SK-N-SH (cell line): Measurements from ENCODE around the gene TOM1L2. TPM values are rescaled to one million over a fixed set of nuclear protein-coding genes. Genes with fewer than 3 reads are reported as not detected.
A peak's percentile ranks its signal among the peaks of the same experiment; 100 is the strongest.

Source experiments
- CTCF ChIA-PET: fragments of 300-600, 350-600 bp; formaldehyde crosslinking; extraction: SDS; loops from one replicate; lab custom pipeline; 2021; lab: Yijun Ruan, JAX
- POLR2A ChIA-PET: fragments of 350-600 bp; sonication (Branson Sonifier 250); formaldehyde crosslinking; extraction: SDS; loops from one replicate; lab custom pipeline; 2020; ENCODE audit warnings: antibody characterized with exemption, inconsistent platforms; lab: Yijun Ruan, JAX
- DNase-seq: peaks from one replicate; pipeline ENCODE4 v3.0.0; 2012
- H2AFZ ChIP-seq: fragments of 200-600 bp; sonication (generic); 2 replicates; pipeline ENCODE4 v1.8.1; 2016; ENCODE audit warnings: antibody characterized with exemption, mild to moderate bottlenecking, low read depth
- H3F3A ChIP-seq: fragments of 200-600 bp; sonication (generic); replicated peaks from 2 replicates; pipeline ENCODE3; 2016; ENCODE audit warnings: antibody characterized with exemption, mild to moderate bottlenecking; ENCODE audit not compliant: insufficient read depth
- H3K27ac ChIP-seq, 2 experiments: fragments of 200-500 bp in 1 of 2; fragments of 200-600 bp in 1 of 2; sonication (Bioruptor generic) in 1 of 2; sonication (generic), shearing (Covaris generic) in 1 of 2; 2 replicates each; pipeline versions ENCODE4 v1.5.1 to v1.6.1; 2014 to 2016; ENCODE audit warnings: low read depth in 2 of 2, inconsistent platforms in 1 of 2, low read length in 1 of 2, mild to moderate bottlenecking in 1 of 2, mixed read lengths in 1 of 2
- H3K27me3 ChIP-seq: fragments of 200-600 bp; sonication (generic), shearing (Covaris generic); 2 replicates; pipeline ENCODE4 v1.6.1; 2016; ENCODE audit warnings: mixed run types; ENCODE audit not compliant: insufficient read depth
- H3K36me3 ChIP-seq, 2 experiments: fragments of 200-500 bp in 1 of 2; fragments of 200-600 bp in 1 of 2; sonication (Bioruptor generic) in 1 of 2; sonication (generic) in 1 of 2; replicated peaks in 1 of 2; 2 replicates each; pipeline versions ENCODE3 to v1.5.1; 2014 to 2016; ENCODE audit warnings: low read length in 1 of 2, mild to moderate bottlenecking in 1 of 2; ENCODE audit not compliant: insufficient read depth in 2 of 2, control insufficient read depth in 1 of 2
- H3K4me1 ChIP-seq, 2 experiments: fragments of 200-500 bp in 1 of 2; fragments of 200-600 bp in 1 of 2; sonication (Bioruptor generic) in 1 of 2; sonication (generic), shearing (Covaris generic) in 1 of 2; 2 replicates each; pipeline versions ENCODE4 v1.5.1 to v1.6.1; 2014 to 2016; ENCODE audit warnings: low read depth in 1 of 2, low read length in 1 of 2, mixed run types in 1 of 2; ENCODE audit not compliant: insufficient read depth in 2 of 2, control insufficient read depth in 1 of 2
- H3K4me2 ChIP-seq: fragments of 200-600 bp; sonication (generic), shearing (Covaris generic); 2 replicates; pipeline ENCODE4 v1.6.1; 2017; ENCODE audit warnings: mixed run types
- H3K4me3 ChIP-seq, 2 experiments: fragments of 200-500 bp in 1 of 2; fragments of 200-600 bp in 1 of 2; sonication (Bioruptor generic) in 1 of 2; sonication (generic), shearing (Covaris generic) in 1 of 2; 2 replicates each; pipeline versions ENCODE4 v1.5.1 to v1.8.1; 2014 to 2016; ENCODE audit warnings: low read depth in 2 of 2, inconsistent platforms in 1 of 2, low read length in 1 of 2, mild to moderate bottlenecking in 1 of 2, mixed read lengths in 1 of 2, moderate library complexity in 1 of 2
- H3K79me2 ChIP-seq: fragments of 200-600 bp; sonication (generic); 2 replicates; pipeline ENCODE4 v1.8.1; 2017; ENCODE audit warnings: mild to moderate bottlenecking; ENCODE audit not compliant: insufficient read depth
- H3K9ac ChIP-seq: fragments of 200-600 bp; sonication (generic); 2 replicates; pipeline ENCODE4 v1.6.1; 2017; ENCODE audit warnings: mixed run types
- H3K9me2 ChIP-seq: fragments of 200-600 bp; sonication (generic); 2 replicates; pipeline ENCODE4 v1.6.1; 2017; ENCODE audit warnings: mixed run types
- H3K9me3 ChIP-seq: fragments of 200-600 bp; sonication (generic); 2 replicates; pipeline ENCODE4 v1.6.1; 2017; ENCODE audit warnings: mixed run types, mild to moderate bottlenecking, moderate library complexity
- H4K20me1 ChIP-seq: fragments of 200-600 bp; sonication (generic); 2 replicates; pipeline ENCODE4 v1.6.1; 2017; ENCODE audit warnings: mild to moderate bottlenecking, mixed run types; ENCODE audit not compliant: insufficient read depth
- ELF1 ChIP-seq: IDR thresholded peaks from 2 replicates; pipeline ENCODE4 v1.4.0; 2012
- FOXJ3 ChIP-seq: sonication (generic); formaldehyde crosslinking; IDR thresholded peaks from 2 replicates; pipeline ENCODE4 v1.5.1; 2020; ENCODE audit warnings: mild to moderate bottlenecking, missing genetic modification reagents
- IRF3 ChIP-seq: fragments of 150-350 bp; IDR thresholded peaks from 2 replicates; pipeline ENCODE4 v1.6.1; 2016; ENCODE audit warnings: mild to moderate bottlenecking, low read depth, low read length
- MXI1 ChIP-seq: IDR thresholded peaks from 2 replicates; pipeline ENCODE4 v1.6.1; 2012; ENCODE audit warnings: mild to moderate bottlenecking, low read depth, low read length, improper control_type of control experiment
- NRF1 ChIP-seq: IDR thresholded peaks from 2 replicates; pipeline ENCODE4 v1.6.1; 2012; ENCODE audit warnings: low read depth, mild to moderate bottlenecking, low read length
- RAD21 ChIP-seq: IDR thresholded peaks from 2 replicates; pipeline ENCODE4 v1.6.1; 2012; ENCODE audit warnings: mild to moderate bottlenecking, low read length
- SIN3A ChIP-seq: IDR thresholded peaks from 2 replicates; pipeline ENCODE4 v1.6.1; 2012; ENCODE audit warnings: low read depth, mild to moderate bottlenecking, low read length, moderate library complexity, borderline replicate concordance
- SMC3 ChIP-seq: IDR thresholded peaks from 2 replicates; pipeline ENCODE4 v1.6.1; 2012; ENCODE audit warnings: low read depth, low read length, improper control_type of control experiment
- TAF1 ChIP-seq: IDR thresholded peaks from 2 replicates; pipeline ENCODE4 v1.6.1; 2012; ENCODE audit warnings: low read depth, mild to moderate bottlenecking, low read length, moderate library complexity, borderline replicate concordance
- YY1 ChIP-seq: IDR thresholded peaks from 2 replicates; pipeline ENCODE4 v1.4.0; 2012; ENCODE audit warnings: low read depth, mild to moderate bottlenecking
- WGBS: methylation state at CpG from one replicate; pipeline ENCODE4 v1.1.6; 2017; ENCODE audit warnings: low lambda C conversion rate; 5-methylcytosine and 5-hydroxymethylcytosine counted together
- polyA plus RNA-seq, 3 experiments: library from polyadenylated mRNA; depleted of rRNA; stranded (reverse); fragments of >200 nt; gene quantifications; 2 replicates each; pipeline ENCODE4 v1.2.3, GENCODE V29; 2012
- TF ChIP-seq, protein P1 (sequence below): fragments of 200-600 bp; sonication (generic); IDR thresholded peaks from 2 replicates; pipeline ENCODE4 v1.6.1; 2017; ENCODE audit warnings: antibody characterized with exemption, mild to moderate bottlenecking, moderate library complexity
- TF ChIP-seq, protein P2 (sequence below): fragments of 150-350 bp; IDR thresholded peaks from 2 replicates; pipeline ENCODE4 v1.6.1; 2017; ENCODE audit warnings: antibody characterized with exemption, low read length, low read depth, borderline replicate concordance

The TOM1L2 gene
- polyA plus RNA-seq, 1 of the 3 experiments (the other 2 are of a cell fraction) = 85.4 TPM

GRCh38 chr17:17813055-17813724 is 159.0 kb downstream of the TOM1L2 start:
- H4K20me1 ChIP-seq = no peaks in the 10 kb centered on the region
- POLR2A ChIA-PET = interaction anchor here (1.0 to 2.0 kb wide), 5 partner anchors 9 to 48 kb away, joined by 3 to 8 read pairs (median 4); partner anchors contain the start of gene SREBF1
- WGBS = 92% methylated on average over 15 of the region's 25 CpGs

DNA sequence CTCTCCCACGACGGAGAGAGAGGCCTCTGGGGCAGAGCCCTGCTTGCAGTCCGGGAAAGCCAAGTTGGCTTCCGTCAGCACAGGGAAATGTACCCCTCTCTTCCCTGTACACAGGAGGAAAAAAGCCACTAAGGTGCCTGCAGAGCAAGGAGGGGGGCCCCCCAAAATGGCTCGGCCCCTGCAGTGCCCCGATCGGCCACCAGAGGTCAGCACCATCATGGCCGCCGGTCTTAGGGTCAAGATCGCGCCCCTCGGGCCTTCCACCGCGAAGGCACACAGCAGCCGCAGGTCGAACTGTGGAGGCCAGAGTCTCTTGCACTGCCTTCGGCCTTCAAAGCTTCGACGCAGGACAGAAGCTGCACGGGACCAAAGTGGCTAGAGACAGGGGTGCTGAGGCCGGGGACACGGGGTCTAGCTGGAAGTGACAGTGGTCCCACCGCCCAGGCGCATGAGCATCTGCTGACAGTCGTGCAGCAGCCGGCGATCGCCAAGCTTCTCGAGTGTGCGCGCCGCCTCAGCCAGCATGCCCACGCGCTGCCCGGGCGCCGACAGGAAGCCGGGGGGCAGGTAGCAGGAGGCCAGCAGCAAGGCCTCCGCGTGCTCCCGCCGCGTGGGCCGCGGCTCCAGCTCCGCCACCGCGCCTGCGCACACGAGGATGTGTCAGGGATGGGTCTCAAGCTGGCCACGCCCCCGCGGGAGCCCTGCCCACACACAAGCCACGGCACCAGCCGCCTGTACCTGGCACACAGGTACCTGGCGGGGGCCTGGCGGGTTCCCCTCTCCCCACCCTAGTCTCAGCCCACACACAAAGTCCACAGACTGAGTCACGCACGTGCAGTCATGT is 159.8 kb downstream of the TOM1L2 start:
- H3K36me3 ChIP-seq = peaks cover 2 to 67% of the 10 kb centered on the region in 2 experiments
- H3K9ac ChIP-seq = no peak overlapping the region
- CTCF ChIA-PET = interaction anchor here (0.7 to 5.3 kb wide), 40 partner anchors 9 to 223 kb away, joined by 3 to 72 read pairs (median 6); partner anchors contain the start of gene SREBF1
- DNase-seq = peak; percentile 95
- POLR2A ChIA-PET = interaction anchor here (0.6 to 1.9 kb wide), 4 partner anchors 22 to 49 kb away, joined by 4 to 8 read pairs (median 4); partner anchors contain the start of gene SREBF1
- WGBS = 72% methylated on average over 20 of the region's 59 CpGs
- no peak overlapping the region for H2AFZ ChIP-seq
- peak overlapping the region in 1 of 2 experiments; percentile 62; a peak in 2 of 4 replicates for H3K27ac ChIP-seq
- H3K4me2 ChIP-seq = no peak overlapping the region
- H3K4me3 ChIP-seq = peak overlapping the region in 1 of 2 experiments; percentile 30; a peak in 1 of 4 replicates
- no peaks in the 10 kb centered on the region for H4K20me1 ChIP-seq
- H3K9me3 ChIP-seq = no peaks in the 10 kb centered on the region
- peaks cover 0 to 56% of the 10 kb centered on the region in 2 experiments; a peak in 3 of 4 replicates for H3K4me1 ChIP-seq
- no peaks in the 10 kb centered on the region for H3K27me3 ChIP-seq
- no peaks in the 10 kb centered on the region for H3K79me2 ChIP-seq
- TF ChIP-seq SMC3 (peak; percentile 86), YY1 (no peak), ELF1 (no peak), RAD21 (peak; percentile 80)
- TF ChIP-seq, protein P1, sequence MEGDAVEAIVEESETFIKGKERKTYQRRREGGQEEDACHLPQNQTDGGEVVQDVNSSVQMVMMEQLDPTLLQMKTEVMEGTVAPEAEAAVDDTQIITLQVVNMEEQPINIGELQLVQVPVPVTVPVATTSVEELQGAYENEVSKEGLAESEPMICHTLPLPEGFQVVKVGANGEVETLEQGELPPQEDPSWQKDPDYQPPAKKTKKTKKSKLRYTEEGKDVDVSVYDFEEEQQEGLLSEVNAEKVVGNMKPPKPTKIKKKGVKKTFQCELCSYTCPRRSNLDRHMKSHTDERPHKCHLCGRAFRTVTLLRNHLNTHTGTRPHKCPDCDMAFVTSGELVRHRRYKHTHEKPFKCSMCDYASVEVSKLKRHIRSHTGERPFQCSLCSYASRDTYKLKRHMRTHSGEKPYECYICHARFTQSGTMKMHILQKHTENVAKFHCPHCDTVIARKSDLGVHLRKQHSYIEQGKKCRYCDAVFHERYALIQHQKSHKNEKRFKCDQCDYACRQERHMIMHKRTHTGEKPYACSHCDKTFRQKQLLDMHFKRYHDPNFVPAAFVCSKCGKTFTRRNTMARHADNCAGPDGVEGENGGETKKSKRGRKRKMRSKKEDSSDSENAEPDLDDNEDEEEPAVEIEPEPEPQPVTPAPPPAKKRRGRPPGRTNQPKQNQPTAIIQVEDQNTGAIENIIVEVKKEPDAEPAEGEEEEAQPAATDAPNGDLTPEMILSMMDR = peak; percentile 98
- peaks cover 6% of the 10 kb centered on the region for H3F3A ChIP-seq
- H3K9me2 ChIP-seq = no peaks in the 10 kb centered on the region

More at GRCh38 chr17:17813055-17813724, 159.0 kb downstream of the TOM1L2 start:
- CTCF ChIA-PET = interaction anchor here (0.8 to 5.3 kb wide), 33 partner anchors 9 to 223 kb away, joined by 3 to 72 read pairs (median 7); partner anchors contain the start of gene SREBF1
- Histone ChIP-seq H3K36me3 (peaks cover 2 to 65% of the 10 kb centered on the region in 2 experiments), H3K4me3 (no peak overlapping the region), H2AFZ (no peak overlapping the region), H3K9ac (no peak overlapping the region), H3K4me1 (peaks cover 0 to 55% of the 10 kb centered on the region in 2 experiments; a peak in 3 of 4 replicates), H3K27me3 (no peaks in the 10 kb centered on the region), H3K9me3 (no peaks in the 10 kb centered on the region), H3K79me2 (no peaks in the 10 kb centered on the region), H3K4me2 (no peak overlapping the region), H3K27ac (peak overlapping the region in 1 of 2 experiments; percentile 25; a peak in 1 of 4 replicates), H3K9me2 (no peaks in the 10 kb centered on the region), H3F3A (peaks cover 8% of the 10 kb centered on the region)
- no peak for TF ChIP-seq TAF1
- no peak for TF ChIP-seq FOXJ3 (CRISPR knock-in tag)
- no peak for TF ChIP-seq IRF3
- TF ChIP-seq SIN3A = no peak
- no peak for TF ChIP-seq NRF1
- no peak for TF ChIP-seq YY1
- TF ChIP-seq, protein P2, sequence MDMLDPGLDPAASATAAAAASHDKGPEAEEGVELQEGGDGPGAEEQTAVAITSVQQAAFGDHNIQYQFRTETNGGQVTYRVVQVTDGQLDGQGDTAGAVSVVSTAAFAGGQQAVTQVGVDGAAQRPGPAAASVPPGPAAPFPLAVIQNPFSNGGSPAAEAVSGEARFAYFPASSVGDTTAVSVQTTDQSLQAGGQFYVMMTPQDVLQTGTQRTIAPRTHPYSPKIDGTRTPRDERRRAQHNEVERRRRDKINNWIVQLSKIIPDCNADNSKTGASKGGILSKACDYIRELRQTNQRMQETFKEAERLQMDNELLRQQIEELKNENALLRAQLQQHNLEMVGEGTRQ = no peak
- no peak for TF ChIP-seq MXI1
- no peak for DNase-seq
